IMR-90 (cell line): ENCODE results near the gene CMA1. TPM values are rescaled to one million over a fixed set of nuclear protein-coding genes. Genes with fewer than 3 reads are reported as not detected.

Experiments used
- ATAC-seq: fragments of 200-7000 bp; cut with Tn5 transposase; 2 replicates; pipeline ENCODE4 v1.9.1; 2020; ENCODE audit warnings: low read depth, mild to moderate bottlenecking, moderate library complexity
- BruUV-seq: library from RNA; stranded (reverse); fragments of 400-500 nt; replicated peaks from 2 replicates; lab custom pipeline; 2021; lab: Mats Ljungman, UMichigan
- CTCF ChIA-PET: fragments of 300-600 bp; formaldehyde crosslinking; extraction: SDS; loops from one replicate; lab custom pipeline; 2021; ENCODE audit warnings: antibody characterized with exemption; lab: Yijun Ruan, JAX
- POLR2A ChIA-PET: fragments of 300-600 bp; sonication (Branson Sonifier 250); formaldehyde crosslinking; loops from one replicate; lab custom pipeline; 2022; ENCODE audit warnings: antibody characterized with exemption; ENCODE audit not compliant: unreplicated experiment; lab: Charles Lee
- DNase-seq: peaks from one replicate; pipeline ENCODE4 v3.0.0; 2013
- H2AFZ ChIP-seq: replicated peaks from 2 replicates; pipeline ENCODE3; 2013; ENCODE audit warnings: low read length, mild to moderate bottlenecking; ENCODE audit not compliant: poor library complexity
- H2AK5ac ChIP-seq: 2 replicates; pipeline ENCODE4 v1.6.1; 2013; ENCODE audit warnings: low read depth, low read length, inconsistent platforms
- H2AK9ac ChIP-seq: replicated peaks from 2 replicates; pipeline ENCODE3; 2013; ENCODE audit warnings: mild to moderate bottlenecking, low read depth, low read length, moderate library complexity; ENCODE audit not compliant: poor library complexity
- H2BK120ac ChIP-seq: 2 replicates; pipeline ENCODE4 v1.6.1; 2013; ENCODE audit warnings: low read depth, low read length, inconsistent platforms
- H2BK15ac ChIP-seq: 3 replicates; pipeline ENCODE4 v1.6.1; 2013; ENCODE audit warnings: low read depth, low read length, inconsistent platforms
- H2BK20ac ChIP-seq: 2 replicates; pipeline ENCODE4 v1.6.1; 2013; ENCODE audit warnings: low read depth, mild to moderate bottlenecking, inconsistent platforms, low read length, moderate library complexity
- H2BK5ac ChIP-seq: 2 replicates; pipeline ENCODE4 v1.6.1; 2013; ENCODE audit warnings: mild to moderate bottlenecking, low read depth, low read length, inconsistent platforms; ENCODE audit not compliant: poor library complexity, severe bottlenecking
- H3K14ac ChIP-seq: replicated peaks from 2 replicates; pipeline ENCODE4 v1.6.1; 2013; ENCODE audit warnings: low read depth, low read length, inconsistent platforms
- H3K18ac ChIP-seq: 2 replicates; pipeline ENCODE4 v1.6.1; 2013; ENCODE audit warnings: low read depth, low read length, control low read depth
- H3K23ac ChIP-seq: 2 replicates; pipeline ENCODE4 v1.6.1; 2013; ENCODE audit warnings: low read depth, low read length, inconsistent platforms
- H3K27ac ChIP-seq: 2 replicates; pipeline ENCODE4 v1.5.1; 2013; ENCODE audit warnings: mild to moderate bottlenecking, control low read depth, low read length; ENCODE audit not compliant: insufficient read depth
- H3K27me3 ChIP-seq: 2 replicates; pipeline ENCODE4 v1.6.1; 2013; ENCODE audit warnings: low read length; ENCODE audit not compliant: control insufficient read depth, insufficient read depth
- H3K36me3 ChIP-seq: 2 replicates; pipeline ENCODE4 v1.6.1; 2013; ENCODE audit warnings: low read length, mixed read lengths; ENCODE audit not compliant: control insufficient read depth, insufficient read depth
- H3K4ac ChIP-seq: 2 replicates; pipeline ENCODE4 v1.6.1; 2013; ENCODE audit warnings: low read depth, low read length, inconsistent platforms
- H3K4me1 ChIP-seq: 2 replicates; pipeline ENCODE4 v1.6.1; 2013; ENCODE audit warnings: low read length, mixed read lengths; ENCODE audit not compliant: control insufficient read depth, insufficient read depth
- H3K4me2 ChIP-seq: 2 replicates; pipeline ENCODE4 v1.6.1; 2013; ENCODE audit warnings: low read depth, mild to moderate bottlenecking, control low read depth, low read length, moderate library complexity
- H3K4me3 ChIP-seq: 2 replicates; pipeline ENCODE4 v1.5.1; 2013; ENCODE audit warnings: low read depth, mild to moderate bottlenecking, control low read depth, low read length, moderate library complexity; ENCODE audit not compliant: insufficient read depth
- H3K56ac ChIP-seq: 2 replicates; pipeline ENCODE4 v1.6.1; 2013; ENCODE audit warnings: low read length, inconsistent platforms; ENCODE audit not compliant: insufficient read depth; ENCODE audit errors: extremely low read depth
- H3K79me1 ChIP-seq, 2 experiments: 2 replicates each; pipeline ENCODE4 v1.6.1; 2013; ENCODE audit warnings: low read length in 2 of 2, inconsistent platforms in 1 of 2, low read depth in 1 of 2
- H3K9ac ChIP-seq: 2 replicates; pipeline ENCODE4 v1.6.1; 2013; ENCODE audit warnings: low read depth, low read length, control low read depth
- H3K9me1 ChIP-seq: 2 replicates; pipeline ENCODE4 v1.6.1; 2013; ENCODE audit warnings: low read length, inconsistent platforms; ENCODE audit not compliant: insufficient read depth
- H3K9me3 ChIP-seq: 2 replicates; pipeline ENCODE4 v1.6.1; 2013; ENCODE audit warnings: low read length; ENCODE audit not compliant: control insufficient read depth, insufficient read depth
- H4K20me1 ChIP-seq: 2 replicates; pipeline ENCODE4 v1.6.1; 2013; ENCODE audit warnings: low read length, inconsistent platforms; ENCODE audit not compliant: insufficient read depth
- H4K5ac ChIP-seq: 2 replicates; pipeline ENCODE4 v1.6.1; 2013; ENCODE audit warnings: mild to moderate bottlenecking, low read depth, low read length, control low read depth
- H4K8ac ChIP-seq, 2 experiments: 2 replicates each; pipeline ENCODE4 v1.6.1; 2013; ENCODE audit warnings: low read depth in 2 of 2, low read length in 2 of 2, control low read depth in 1 of 2, inconsistent platforms in 1 of 2
- H4K91ac ChIP-seq: 2 replicates; pipeline ENCODE4 v1.6.1; 2013; ENCODE audit warnings: low read depth, low read length, inconsistent platforms; ENCODE audit not compliant: insufficient read depth
- BHLHE40 ChIP-seq: fragments of 150-350 bp; IDR thresholded peaks from 2 replicates; pipeline ENCODE4 v1.6.1; 2016; ENCODE audit warnings: mild to moderate bottlenecking, low read depth, low read length
- CEBPB ChIP-seq: IDR thresholded peaks from 2 replicates; pipeline ENCODE4 v1.6.1; 2012; ENCODE audit warnings: low read depth, low read length, improper control_type of control experiment
- CHD1 ChIP-seq: IDR thresholded peaks from 2 replicates; pipeline ENCODE4 v1.6.1; 2012; ENCODE audit warnings: low read depth, low read length, improper control_type of control experiment
- CTCF ChIP-seq: conservative IDR thresholded peaks from 2 replicates; pipeline ENCODE4 v1.5.1; 2012; ENCODE audit warnings: mild to moderate bottlenecking, low read depth, low read length, improper control_type of control experiment
- FOS ChIP-seq: fragments of 150-350 bp; IDR thresholded peaks from 2 replicates; pipeline ENCODE4 v1.6.1; 2016; ENCODE audit warnings: low read depth, low read length
- MAFK ChIP-seq: IDR thresholded peaks from 2 replicates; pipeline ENCODE4 v1.6.1; 2012; ENCODE audit warnings: low read depth, low read length, improper control_type of control experiment
- MAZ ChIP-seq: IDR thresholded peaks from 2 replicates; pipeline ENCODE4 v1.6.1; 2012; ENCODE audit warnings: low read depth, mild to moderate bottlenecking, low read length, improper control_type of control experiment, moderate library complexity, borderline replicate concordance
- MXI1 ChIP-seq: IDR thresholded peaks from 2 replicates; pipeline ENCODE4 v1.6.1; 2012; ENCODE audit warnings: low read depth, mild to moderate bottlenecking, low read length, moderate library complexity, borderline replicate concordance
- NFE2L2 ChIP-seq: fragments of 150-350 bp; IDR thresholded peaks from 2 replicates; pipeline ENCODE4 v1.6.1; 2016; ENCODE audit warnings: low read depth, mild to moderate bottlenecking, low read length
- POLR2A ChIP-seq: IDR thresholded peaks from 2 replicates; pipeline ENCODE4 v1.6.1; 2012; ENCODE audit warnings: mild to moderate bottlenecking, low read depth, low read length
- RAD21 ChIP-seq: IDR thresholded peaks from 2 replicates; pipeline ENCODE4 v1.6.1; 2012; ENCODE audit warnings: low read length, improper control_type of control experiment
- RCOR1 ChIP-seq: IDR thresholded peaks from 2 replicates; pipeline ENCODE4 v1.6.1; 2012; ENCODE audit warnings: mild to moderate bottlenecking, low read length, improper control_type of control experiment; ENCODE audit not compliant: insufficient replicate concordance
- RFX5 ChIP-seq: IDR thresholded peaks from 2 replicates; pipeline ENCODE4 v1.8.0; 2012; ENCODE audit warnings: low read depth, mild to moderate bottlenecking, low read length, moderate library complexity
- SMC3 ChIP-seq: fragments of 150-350 bp; IDR thresholded peaks from 2 replicates; pipeline ENCODE4 v1.6.1; 2016; ENCODE audit warnings: low read depth, mild to moderate bottlenecking, antibody characterized with exemption, low read length, moderate library complexity
- USF2 ChIP-seq: fragments of 150-350 bp; IDR thresholded peaks from 2 replicates; pipeline ENCODE4 v1.6.1; 2017; ENCODE audit warnings: mild to moderate bottlenecking, antibody characterized with exemption, low read length, low read depth
- dilution Hi-C: fragments of 300-500 bp; cut with HindIII; formaldehyde crosslinking; loops from one replicate; pipeline ENCODE4 v1.14.3; 2018; ENCODE audit warnings: low sequenced_read_pairs; ENCODE audit not compliant: unreplicated experiment
- in situ Hi-C: fragments of 300-500 bp; cut with MboI; formaldehyde crosslinking; loops from 3 replicates; pipeline ENCODE4 v1.14.3; 2019; ENCODE audit warnings: low sequenced_read_pairs, inconsistent platforms, mixed read lengths
- intact Hi-C: fragments of 100-400 bp; cut with micrococcal nuclease; formaldehyde crosslinking; loops from 2 replicates; pipeline ENCODE4 v1.10.0; 2022
- polyA plus RNA-seq, 3 experiments: library from polyadenylated mRNA; depleted of rRNA; stranded (reverse); fragments of >200 nt; gene quantifications; 2 replicates each; pipeline ENCODE4 v1.2.3, GENCODE V29; 2012; ENCODE audit warnings: low replicate concordance in 1 of 3
- total RNA-seq: library from RNA; depleted of rRNA; stranded (reverse); fragments of >200 nt; gene quantifications from 2 replicates; pipeline ENCODE4 v1.2.3, GENCODE V29; 2012

The CMA1 gene
- total and polyA plus RNA-seq, 2 of the 4 experiments (the other 2 are of a cell fraction) = not detected

GRCh38 chr14:24463017-24463883, 44.8 kb downstream of the CMA1 start (continued):
- no peak for TF ChIP-seq CEBPB

- H3K18ac ChIP-seq = no peak overlapping the region
- H3K36me3 ChIP-seq = no peaks in the 10 kb centered on the region
- H4K5ac ChIP-seq = no peak overlapping the region
- TF ChIP-seq MAZ (no peak), RFX5 (no peak), SMC3 (no peak), RCOR1 (no peak), RAD21 (no peak), POLR2A (no peak), MAFK (no peak), CTCF (no peak), CHD1 (no peak), MXI1 (no peak), NFE2L2 (no peak), USF2 (no peak), CEBPB (no peak), FOS (no peak), BHLHE40 (no peak)
- H2BK20ac ChIP-seq = no peak overlapping the region
- no peak overlapping the region for H2AK9ac ChIP-seq
- DNase-seq (no peak), ATAC-seq (no peak)
- H3K4me2 ChIP-seq = no peak overlapping the region
- H3K4ac ChIP-seq = no peak overlapping the region
- intact Hi-C loops = loop anchor here (10.0 kb wide), 1 partner anchor 163 kb away; no protein-coding TSS in a partner anchor
- BruUV-seq = no TSS peak
- H2BK120ac ChIP-seq = no peak overlapping the region
- no peak overlapping the region for H2AK5ac ChIP-seq
- H3K9me1 ChIP-seq = no peaks in the 10 kb centered on the region
- H2BK15ac ChIP-seq = no peak overlapping the region
- dilution Hi-C loops = no loop called here
- no peak overlapping the region for H4K8ac ChIP-seq
- H3K23ac ChIP-seq = no peak overlapping the region
- H4K20me1 ChIP-seq = no peaks in the 10 kb centered on the region
- H3K79me1 ChIP-seq = no peaks in the 10 kb centered on the region
- ChIA-PET POLR2A (no interaction called here), CTCF (no interaction called here)
- no peaks in the 10 kb centered on the region for H3K4me1 ChIP-seq
- H3K4me3 ChIP-seq = no peak overlapping the region
- no peak overlapping the region for H4K91ac ChIP-seq
- no peak overlapping the region for H3K27ac ChIP-seq
- no peak overlapping the region for H3K14ac ChIP-seq
- no peak overlapping the region for H3K9ac ChIP-seq
- in situ Hi-C loops = no loop called here
- 0 out of 2 replicates have a peak, but pooled peaks cover 2% of the 10 kb centered on the region for H3K9me3 ChIP-seq
- no peak overlapping the region for H3K56ac ChIP-seq
- H2AFZ ChIP-seq = no peak overlapping the region
- H3K27me3 ChIP-seq = no peaks in the 10 kb centered on the region
- H2BK5ac ChIP-seq = no peak overlapping the region
Observed at GRCh38 chr14:24461336-24461735, 46.7 kb downstream of the CMA1 start.
